Measurements from ENCODE around the gene ANKS1B.

- TF ChIP-seq POLR2A (IDR thresholded peaks at IDR 0.05) (no peak), CTCF (IDR thresholded peaks at IDR 0.05) (no peak)
Measured at GRCh38 chr12:98885778-98886177, 1099.0 kb downstream of the ANKS1B start.
